Osteoblast (primary cell): ENCODE data around the gene KRT40. TPM values are rescaled to one million over a fixed set of nuclear protein-coding genes. Genes with fewer than 3 reads are reported as not detected.

Source experiments
- DNase-seq: peaks from one replicate; pipeline ENCODE4 v3.0.0; 2011; ENCODE audit warnings: low spot score, mixed read lengths; ENCODE audit not compliant: insufficient read length; ENCODE audit errors: missing footprints
- H2AFZ ChIP-seq: 2 replicates; pipeline ENCODE4 v1.6.0; 2011; ENCODE audit warnings: mild to moderate bottlenecking, low read length
- H3K27ac ChIP-seq: 2 replicates; pipeline ENCODE4 v1.5.1; 2011; ENCODE audit warnings: mild to moderate bottlenecking, low read depth, low read length, moderate library complexity
- H3K27me3 ChIP-seq: 2 replicates; pipeline ENCODE4 v1.6.0; 2012; ENCODE audit warnings: mild to moderate bottlenecking, control low read depth, inconsistent platforms, low read length, moderate library complexity; ENCODE audit not compliant: insufficient read depth
- H3K36me3 ChIP-seq: 2 replicates; pipeline ENCODE4 v1.5.1; 2011; ENCODE audit warnings: mild to moderate bottlenecking, low read length, control low read depth, moderate library complexity; ENCODE audit not compliant: insufficient read depth
- H3K4me1 ChIP-seq: 2 replicates; pipeline ENCODE4 v1.5.1; 2011; ENCODE audit warnings: mild to moderate bottlenecking, low read length, control low read depth, moderate library complexity; ENCODE audit not compliant: insufficient read depth
- H3K4me2 ChIP-seq: 2 replicates; pipeline ENCODE4 v1.6.0; 2011; ENCODE audit warnings: mild to moderate bottlenecking, low read length; ENCODE audit not compliant: insufficient read depth
- H3K4me3 ChIP-seq: fragments of 200-600 bp; sonication (generic); 3 replicates; pipeline ENCODE4 v1.5.1; 2012; ENCODE audit warnings: mild to moderate bottlenecking, low read length, inconsistent platforms; ENCODE audit not compliant: insufficient read depth
- H3K79me2 ChIP-seq: 2 replicates; pipeline ENCODE4 v1.6.0; 2012; ENCODE audit warnings: mild to moderate bottlenecking, low read length, control low read depth, inconsistent platforms; ENCODE audit not compliant: insufficient read depth
- H3K9me3 ChIP-seq: 2 replicates; pipeline ENCODE4 v1.5.1; 2011; ENCODE audit warnings: low read depth, low read length, control low read depth
- H4K20me1 ChIP-seq: 2 replicates; pipeline ENCODE4 v1.6.0; 2012; ENCODE audit warnings: mild to moderate bottlenecking, low read length, control low read depth; ENCODE audit not compliant: insufficient read depth
- CTCF ChIP-seq: IDR thresholded peaks from 2 replicates; pipeline ENCODE4 v1.5.1; 2011; ENCODE audit warnings: mild to moderate bottlenecking, low read depth, low read length, moderate library complexity; ENCODE audit errors: extremely low read depth
- small RNA-seq: library from RNA; depleted of rRNA; stranded (forward); fragments of <200 nt; gene quantifications from one replicate; pipeline ENCODE3, GENCODE V24; 2012
- total RNA-seq: library from RNA; depleted of rRNA; stranded (reverse); fragments of >200 nt; gene quantifications from 2 replicates; pipeline ENCODE4 v1.2.3, GENCODE V29; 2012

The KRT40 gene
- total RNA-seq, 1 donor = under 0.01 TPM

- no peaks in the 10 kb centered on the region for H3K79me2 ChIP-seq
- H2AFZ ChIP-seq = no peak overlapping the region
- H3K36me3 ChIP-seq = no peaks in the 10 kb centered on the region
- H3K27ac ChIP-seq = peak overlapping the region; percentile 76
- H3K4me2 ChIP-seq = no peak overlapping the region
- DNase-seq = peak; percentile 47
- H4K20me1 ChIP-seq = no peaks in the 10 kb centered on the region
- peaks cover 38% of the 10 kb centered on the region for H3K4me1 ChIP-seq
- no peaks in the 10 kb centered on the region for H3K9me3 ChIP-seq
- H3K4me3 ChIP-seq = no peak overlapping the region
- no peak for TF ChIP-seq CTCF
- H3K27me3 ChIP-seq = no peaks in the 10 kb centered on the region
These were observed 48.5 kb downstream of the KRT40 start for GRCh38 chr17:40935624-40936023.

- TF ChIP-seq CTCF = no peak
- Histone ChIP-seq H3K27me3 (no peaks in the 10 kb centered on the region), H3K4me2 (no peak overlapping the region), H3K4me1 (peaks cover 24% of the 10 kb centered on the region), H3K4me3 (no peak overlapping the region), H3K36me3 (peaks cover 7% of the 10 kb centered on the region), H3K27ac (no peak overlapping the region), H3K9me3 (no peaks in the 10 kb centered on the region), H4K20me1 (no peaks in the 10 kb centered on the region), H2AFZ (no peak overlapping the region), H3K79me2 (no peaks in the 10 kb centered on the region)
- no peak for DNase-seq
These were observed 51.5 kb downstream of the KRT40 start for GRCh38 chr17:40932608-40933007.

DNA sequence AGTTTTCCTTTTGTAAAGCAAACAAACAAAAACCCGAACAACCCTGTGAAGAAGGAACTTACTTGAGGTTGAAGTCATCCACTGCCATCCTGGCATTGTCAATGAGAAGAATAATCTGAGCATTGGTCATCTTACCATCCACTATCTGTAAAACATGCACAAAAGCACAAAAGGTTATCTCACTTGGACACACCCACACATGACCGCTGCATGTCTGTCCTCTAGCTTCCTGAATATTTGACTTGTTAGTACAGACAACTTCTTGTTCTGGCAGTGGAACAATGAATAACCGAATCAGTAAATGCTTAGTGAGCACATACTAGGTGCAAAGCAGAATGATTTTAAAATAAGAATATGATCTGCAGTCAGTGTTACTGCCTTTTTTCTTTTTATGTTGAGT, 52.8 kb downstream of the KRT40 start:
- Histone ChIP-seq H3K36me3 (peaks cover 7% of the 10 kb centered on the region), H2AFZ (peak overlapping the region; percentile 34), H3K4me1 (peaks cover 16% of the 10 kb centered on the region), H3K27ac (no peak overlapping the region), H3K9me3 (no peaks in the 10 kb centered on the region), H3K27me3 (no peaks in the 10 kb centered on the region), H3K79me2 (no peaks in the 10 kb centered on the region), H3K4me3 (no peak overlapping the region), H4K20me1 (no peaks in the 10 kb centered on the region), H3K4me2 (no peak overlapping the region)
- no peak for TF ChIP-seq CTCF
- no peak for DNase-seq

Small RNAs within 50 kb of the gene (small RNA-seq; reads per million reads assigned to genes)
- gene KRTAP3-4P = not detected

Other genes with a start within 250 kb of the KRT40 start
- gene KRT25, start 229.0 kb downstream of the KRT40 start, total RNA-seq = not detected in 2 replicates
- not detected in 2 replicates for gene KRT26, start 212.1 kb downstream of the KRT40 start, total RNA-seq
- gene KRT27, start 201.8 kb downstream of the KRT40 start, total RNA-seq = not detected in 2 replicates
- gene KRT28, start 184.4 kb downstream of the KRT40 start, total RNA-seq = not detected in 2 replicates
- 2.2 and 2.4 TPM in 2 replicates for gene KRT10, start 161.7 kb downstream of the KRT40 start, total RNA-seq
- gene KRT12, start 117.1 kb downstream of the KRT40 start, total RNA-seq = not detected in 2 replicates
- gene KRT20, start 99.1 kb downstream of the KRT40 start, total RNA-seq = not detected in 2 replicates
- 0.36 and 0.59 TPM in 2 replicates for gene KRT23, start 46.7 kb downstream of the KRT40 start, total RNA-seq
- 0.36 TPM in 1 of 2 replicates, not detected in the other for gene KRT39, start 17.4 kb downstream of the KRT40 start, total RNA-seq
- gene KRTAP3-3, start 9.8 kb upstream of the KRT40 start, total RNA-seq = not detected in 2 replicates
- not detected in 2 replicates for gene KRTAP3-2, start 15.6 kb upstream of the KRT40 start, total RNA-seq
- gene KRTAP3-1, start 24.8 kb upstream of the KRT40 start, total RNA-seq = not detected in 2 replicates
- gene KRTAP1-5, start 42.9 kb upstream of the KRT40 start, total RNA-seq = 25.0 and 31.8 TPM in 2 replicates
- gene KRTAP1-4, start 45.9 kb upstream of the KRT40 start, total RNA-seq = not detected in 2 replicates
- not detected in 2 replicates for gene KRTAP1-3, start 50.5 kb upstream of the KRT40 start, total RNA-seq
- 2.2 and 2.4 TPM in 2 replicates for gene KRTAP1-1, start 57.1 kb upstream of the KRT40 start, total RNA-seq
- not detected in 2 replicates for gene KRTAP2-1, start 63.0 kb upstream of the KRT40 start, total RNA-seq
- not detected in 2 replicates for gene KRTAP2-2, start 70.9 kb upstream of the KRT40 start, total RNA-seq
- gene KRTAP2-3, start 75.8 kb upstream of the KRT40 start, total RNA-seq = 0.29 TPM in 1 of 2 replicates, not detected in the other
- gene KRTAP2-4, start 81.6 kb upstream of the KRT40 start, total RNA-seq = not detected in 2 replicates
- gene KRTAP4-7, start 99.8 kb upstream of the KRT40 start, total RNA-seq = under 0.01 and 0.72 TPM in 2 replicates
- gene KRTAP4-8, start 113.8 kb upstream of the KRT40 start, total RNA-seq = not detected in 2 replicates
- not detected in 2 replicates for gene KRTAP4-16, start 117.9 kb upstream of the KRT40 start, total RNA-seq
- not detected in 2 replicates for gene KRTAP4-9, start 121.1 kb upstream of the KRT40 start, total RNA-seq
- gene KRTAP4-11, start 134.0 kb upstream of the KRT40 start, total RNA-seq = not detected in 2 replicates
- gene KRTAP4-12, start 139.9 kb upstream of the KRT40 start, total RNA-seq = not detected in 2 replicates
- gene KRTAP4-6, start 156.2 kb upstream of the KRT40 start, total RNA-seq = not detected in 2 replicates
- gene KRTAP4-5, start 165.5 kb upstream of the KRT40 start, total RNA-seq = not detected in 2 replicates
- gene KRTAP4-4, start 176.4 kb upstream of the KRT40 start, total RNA-seq = not detected in 2 replicates
- gene KRTAP4-3, start 183.9 kb upstream of the KRT40 start, total RNA-seq = not detected in 2 replicates
- gene KRTAP4-2, start 193.9 kb upstream of the KRT40 start, total RNA-seq = not detected in 2 replicates
- not detected in 2 replicates for gene KRTAP4-1, start 200.6 kb upstream of the KRT40 start, total RNA-seq
- gene KRTAP9-1, start 205.6 kb upstream of the KRT40 start, total RNA-seq = not detected in 2 replicates
- not detected in 2 replicates for gene KRTAP9-2, start 242.3 kb upstream of the KRT40 start, total RNA-seq
- not detected in 2 replicates for gene KRTAP9-3, start 248.1 kb upstream of the KRT40 start, total RNA-seq